ENCODE measurements around the gene QRFP.

QRFP gene

GRCh38 chr9:130870491-130871381, 25.9 kb downstream of the QRFP start:
- no peak for DNase-seq (ENCODE audit: low read depth in 2 of 2)
- TF ChIP-seq CTCF (IDR thresholded peaks at IDR 0.05; ENCODE audit: low read depth, low read length), result no peak

GRCh38 chr9:130869250-130869649, 27.4 kb downstream of the QRFP start:
- H3K4me3 ChIP-seq (replicated peaks in 1 of 2; ENCODE audit: low read depth in 2 of 2, low read length in 2 of 2), result no peak overlapping the region
- TF ChIP-seq CTCF (IDR thresholded peaks at IDR 0.05; ENCODE audit: low read depth, low read length), result no peak
- peak; percentile 63 to 84 for DNase-seq (ENCODE audit: low read depth in 2 of 2)

More at GRCh38 chr9:130870491-130871381, 25.9 kb downstream of the QRFP start:
- no peak overlapping the region for H3K4me3 ChIP-seq (replicated peaks in 1 of 2; ENCODE audit: low read depth in 2 of 2, low read length in 2 of 2)

GRCh38 chr9:130868230-130868629, 28.4 kb downstream of the QRFP start:
- no peak overlapping the region for H3K4me3 ChIP-seq (replicated peaks in 1 of 2; ENCODE audit: low read depth in 2 of 2, low read length in 2 of 2)
- TF ChIP-seq CTCF (IDR thresholded peaks at IDR 0.05; ENCODE audit: low read depth, low read length), result no peak
- DNase-seq (ENCODE audit: low read depth in 2 of 2), result no peak

GRCh38 chr9:130867556-130867955, 29.1 kb downstream of the QRFP start:
- no peak for DNase-seq (ENCODE audit: low read depth in 2 of 2)
- no peak for TF ChIP-seq CTCF (IDR thresholded peaks at IDR 0.05; ENCODE audit: low read depth, low read length)
- H3K4me3 ChIP-seq (replicated peaks in 1 of 2; ENCODE audit: low read depth in 2 of 2, low read length in 2 of 2), result no peak overlapping the region

- peak; percentile 93 for TF ChIP-seq CTCF (IDR thresholded peaks at IDR 0.05; ENCODE audit: low read depth, low read length)
- peak; percentile 92 to 93 for DNase-seq (ENCODE audit: low read depth in 2 of 2)
- peak overlapping the region; percentile 49 to 57 for H3K4me3 ChIP-seq (replicated peaks in 1 of 2; ENCODE audit: low read depth in 2 of 2, low read length in 2 of 2)
Measured at GRCh38 chr9:130866474-130866965, 30.1 kb downstream of the QRFP start.

- DNase-seq (ENCODE audit: low read depth in 2 of 2), result no peak
- no peak for TF ChIP-seq CTCF (IDR thresholded peaks at IDR 0.05; ENCODE audit: low read depth, low read length)
- no peak overlapping the region for H3K4me3 ChIP-seq (replicated peaks in 1 of 2; ENCODE audit: low read depth in 2 of 2, low read length in 2 of 2)
Measured at GRCh38 chr9:130865921-130866320, 30.7 kb downstream of the QRFP start.
